LNCAP (cell line): ENCODE results near the gene ARL8A.

Source experiments
- TF ChIP-seq, protein P1 (sequence below): fragments of 450-650 bp; IDR thresholded peaks from 2 replicates; pipeline ENCODE4 v1.5.1; 2017; ENCODE audit warnings: mild to moderate bottlenecking

ARL8A gene

DNA sequence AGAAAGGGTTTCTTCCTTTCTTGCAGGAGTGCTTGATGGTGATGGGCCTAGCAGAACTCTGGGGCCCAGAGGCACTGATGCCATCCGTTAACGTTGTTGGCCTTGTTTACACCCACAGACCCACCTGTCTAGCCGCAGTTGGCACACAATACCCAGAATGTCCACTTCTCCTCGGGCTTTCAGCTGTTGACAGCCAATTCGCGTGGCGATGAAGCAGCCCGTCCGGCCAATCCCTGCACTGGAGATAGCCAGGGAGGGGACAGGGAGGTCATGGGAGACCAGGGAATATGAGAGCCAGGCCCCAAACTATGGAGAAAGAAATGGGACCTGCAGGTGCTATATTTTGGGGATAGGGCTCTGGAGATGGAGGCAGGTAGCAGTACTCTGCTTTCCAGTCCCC, 5.7 kb upstream of the ARL8A start:
- TF ChIP-seq, protein P1, sequence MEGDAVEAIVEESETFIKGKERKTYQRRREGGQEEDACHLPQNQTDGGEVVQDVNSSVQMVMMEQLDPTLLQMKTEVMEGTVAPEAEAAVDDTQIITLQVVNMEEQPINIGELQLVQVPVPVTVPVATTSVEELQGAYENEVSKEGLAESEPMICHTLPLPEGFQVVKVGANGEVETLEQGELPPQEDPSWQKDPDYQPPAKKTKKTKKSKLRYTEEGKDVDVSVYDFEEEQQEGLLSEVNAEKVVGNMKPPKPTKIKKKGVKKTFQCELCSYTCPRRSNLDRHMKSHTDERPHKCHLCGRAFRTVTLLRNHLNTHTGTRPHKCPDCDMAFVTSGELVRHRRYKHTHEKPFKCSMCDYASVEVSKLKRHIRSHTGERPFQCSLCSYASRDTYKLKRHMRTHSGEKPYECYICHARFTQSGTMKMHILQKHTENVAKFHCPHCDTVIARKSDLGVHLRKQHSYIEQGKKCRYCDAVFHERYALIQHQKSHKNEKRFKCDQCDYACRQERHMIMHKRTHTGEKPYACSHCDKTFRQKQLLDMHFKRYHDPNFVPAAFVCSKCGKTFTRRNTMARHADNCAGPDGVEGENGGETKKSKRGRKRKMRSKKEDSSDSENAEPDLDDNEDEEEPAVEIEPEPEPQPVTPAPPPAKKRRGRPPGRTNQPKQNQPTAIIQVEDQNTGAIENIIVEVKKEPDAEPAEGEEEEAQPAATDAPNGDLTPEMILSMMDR: no peak

DNA sequence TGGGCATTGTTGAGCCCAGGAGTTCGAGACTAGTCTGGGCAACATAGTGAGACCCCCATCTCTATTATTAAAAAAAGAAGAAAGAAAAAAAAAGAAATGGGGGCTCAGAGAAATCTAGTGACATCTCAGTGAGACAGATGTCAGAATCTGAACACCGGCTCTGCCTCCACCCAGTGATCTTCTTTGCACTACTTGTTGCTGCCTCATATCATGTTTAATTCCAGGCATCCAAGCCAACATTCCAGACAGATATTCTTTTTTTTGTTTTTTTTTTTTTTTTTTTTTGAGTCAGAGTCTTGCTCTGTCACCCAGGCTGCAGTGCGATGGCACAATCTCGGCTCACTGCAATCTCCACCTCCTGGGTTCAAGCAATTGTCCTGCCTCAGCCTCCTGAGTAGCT, 5.0 kb upstream of the ARL8A start:
- TF ChIP-seq, protein P1: no peak

DNA sequence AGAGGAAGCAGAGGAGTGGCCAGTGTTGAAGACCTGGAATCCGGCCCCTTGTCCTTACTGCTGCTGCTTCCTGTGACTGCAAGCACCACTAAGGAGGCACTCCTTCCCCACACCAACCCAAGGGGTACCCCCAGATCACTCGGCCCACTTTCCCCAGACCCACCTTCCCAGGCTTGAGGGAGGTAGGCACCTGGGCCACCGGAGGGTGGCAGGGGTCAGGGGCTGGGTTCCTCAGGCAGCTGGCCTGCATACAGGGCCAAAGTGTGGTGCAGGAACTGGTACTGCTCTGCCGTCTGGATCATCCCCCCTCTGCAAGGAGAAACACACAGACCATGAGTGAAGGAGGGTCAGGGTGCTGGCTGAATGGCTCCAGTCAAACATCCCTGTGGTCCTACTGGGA, 3.9 kb upstream of the ARL8A start:
- TF ChIP-seq, protein P1: no peak

DNA sequence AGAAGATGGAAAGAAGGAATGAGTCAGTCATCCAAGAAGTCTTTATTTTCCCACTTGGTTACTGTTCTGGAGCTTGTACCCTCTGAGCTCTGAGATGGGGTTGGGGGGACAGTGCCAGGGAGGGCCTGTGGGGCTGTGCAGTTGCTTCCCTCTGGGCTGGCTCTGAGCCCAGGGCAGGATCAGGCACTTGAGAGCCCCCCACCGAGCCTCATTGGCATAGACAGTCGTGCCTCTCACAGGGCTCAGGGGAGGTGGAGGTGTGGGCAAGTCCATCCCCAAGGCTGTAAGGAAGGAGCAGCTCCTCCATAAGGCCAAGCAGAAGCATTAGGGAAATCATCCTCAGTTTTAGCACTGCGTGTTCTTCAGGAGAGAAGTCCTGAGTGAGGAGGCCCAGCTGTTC, 2.5 kb upstream of the ARL8A start:
- TF ChIP-seq, protein P1: no peak

DNA sequence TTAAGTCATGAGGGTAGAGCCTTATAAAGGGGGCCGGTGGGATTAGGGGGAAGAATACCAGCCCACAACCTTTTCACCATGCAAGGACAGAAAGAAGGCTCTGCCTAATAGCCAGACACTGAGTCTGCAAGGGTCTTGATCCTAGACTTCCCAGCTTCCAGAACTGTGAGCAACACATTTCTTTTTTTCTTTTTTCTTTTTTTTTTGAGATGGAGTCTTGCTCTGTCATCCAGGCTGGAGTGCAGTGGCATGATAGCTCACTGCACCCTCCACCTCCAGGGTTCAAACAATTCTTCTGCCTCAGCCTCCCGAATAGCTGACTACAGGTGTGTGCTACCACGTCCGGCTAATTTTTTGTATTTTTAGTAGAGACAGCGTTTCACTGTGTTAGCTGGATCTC, 1.7 kb upstream of the ARL8A start:
- TF ChIP-seq, protein P1: no peak

DNA sequence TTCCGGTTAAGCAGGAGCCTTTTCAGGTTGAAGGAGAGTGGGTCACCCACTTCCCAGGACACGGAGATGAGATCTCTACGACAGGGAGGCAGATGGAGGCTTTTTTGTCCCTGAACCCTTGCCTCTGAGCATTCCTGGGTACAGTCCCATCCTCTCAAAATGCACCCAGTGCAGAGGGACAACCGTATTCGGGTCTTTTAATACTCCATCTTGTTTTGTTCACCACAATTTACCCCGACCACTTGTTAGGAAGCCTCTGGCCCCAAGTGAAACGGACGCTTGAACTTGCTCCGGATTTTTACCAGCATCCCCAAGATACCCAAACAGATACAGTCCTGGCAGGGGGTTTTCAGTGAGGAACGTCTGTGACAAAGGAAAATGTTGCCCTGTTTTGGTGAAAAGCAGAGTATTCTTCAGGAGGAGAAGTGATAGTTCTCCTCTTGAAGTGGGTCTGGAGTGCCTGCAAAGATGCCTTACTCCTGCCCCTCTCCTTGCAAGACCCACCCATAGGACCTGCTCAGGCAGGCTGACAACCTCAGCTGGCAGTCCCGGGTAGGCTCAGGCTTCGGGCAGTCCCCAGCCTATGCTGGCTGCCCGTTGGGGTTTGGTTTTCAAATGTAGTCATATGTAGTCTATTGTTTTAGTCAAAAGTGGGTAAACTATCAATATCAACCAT, 669 bp upstream of the ARL8A start:
- TF ChIP-seq, protein P1: no peak

DNA sequence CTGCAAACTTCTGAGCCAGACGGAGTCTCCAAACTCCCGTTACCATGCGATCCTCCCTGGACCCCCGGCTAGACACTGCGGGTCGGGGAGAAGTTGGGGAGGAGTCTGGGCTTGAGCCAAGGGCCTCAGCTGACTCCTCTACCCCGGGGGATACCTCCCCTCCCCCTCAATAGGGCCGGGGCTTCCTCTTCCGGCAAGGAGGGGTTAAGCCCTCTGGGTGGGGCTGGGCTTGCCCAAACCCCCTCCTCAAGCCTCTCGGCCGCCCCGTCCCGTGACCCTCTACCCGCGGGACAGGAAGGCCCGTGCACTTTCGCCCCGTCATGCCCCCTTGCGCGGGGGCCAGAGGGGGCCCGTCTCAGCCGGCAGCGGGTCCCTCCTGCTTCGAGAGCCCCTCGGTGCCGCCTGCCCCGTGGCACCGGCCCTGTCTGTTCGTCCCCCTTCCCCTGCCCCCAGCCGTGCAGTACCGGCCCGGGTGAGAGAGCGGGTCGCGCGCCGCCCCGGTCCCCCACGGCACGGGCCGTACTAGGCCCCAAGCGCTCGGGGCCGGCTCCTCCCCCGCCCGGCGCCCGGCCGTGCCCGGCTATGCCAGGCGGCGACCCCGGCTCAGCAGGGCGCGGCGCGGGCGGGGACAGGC, 652 bp downstream of the ARL8A start:
- TF ChIP-seq, protein P1: no peak
